ENCODE measurements around the gene APBA2. TPM values are rescaled to one million over a fixed set of nuclear protein-coding genes. Genes with fewer than 3 reads are reported as not detected.
A peak's percentile ranks its signal among the peaks of the same experiment; 100 is the strongest.

The APBA2 gene
- total and polyA plus RNA-seq, 2 of the 4 experiments (the other 2 are of a cell fraction) = 21.7 to 33.0 TPM

DNA sequence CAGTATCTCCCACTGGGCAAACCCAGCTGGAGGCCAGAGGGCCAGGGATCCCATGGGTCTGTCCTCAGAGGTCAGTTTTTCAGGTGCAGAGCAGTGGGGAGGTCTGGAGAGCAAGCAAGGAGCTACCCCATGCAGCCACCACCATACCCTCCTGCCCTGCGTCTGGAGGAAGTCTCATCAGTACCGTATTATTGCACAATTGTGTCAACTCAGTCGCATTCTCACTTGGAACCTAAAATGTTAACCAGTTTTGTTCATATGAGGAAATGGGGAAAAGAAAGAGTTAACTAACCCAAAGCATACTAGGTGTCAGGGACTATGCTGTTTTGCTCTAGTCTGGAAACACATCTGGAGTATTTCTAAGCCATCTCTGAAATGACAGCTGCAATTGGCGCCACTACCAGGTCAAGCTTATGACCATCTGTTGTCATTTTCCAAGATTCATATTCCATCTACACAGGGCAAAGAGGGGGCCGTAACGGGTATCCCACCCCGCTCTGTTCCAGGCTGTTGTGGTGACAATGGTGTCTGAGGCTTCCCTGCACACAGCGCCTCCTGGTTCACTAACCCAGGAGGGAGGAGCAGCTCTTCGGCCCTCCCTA, 16.9 kb upstream of the APBA2 start:
- no peak overlapping the region for H3K4ac ChIP-seq (ENCODE audit: low read depth, low read length)
- dilution Hi-C loops (cut with HindIII; ENCODE audit: low sequenced_read_pairs, unreplicated experiment) (no loop called here), intact Hi-C loops (cut with micrococcal nuclease) (no loop called here), in situ Hi-C loops (cut with MboI; ENCODE audit: low sequenced_read_pairs) (no loop called here)
- peaks cover 2% of the 10 kb centered on the region for H3K9me3 ChIP-seq (ENCODE audit: control insufficient read depth, insufficient read depth, low read length)
- ATAC-seq (ENCODE audit: low read depth) = no peak
- no peak overlapping the region for H2BK15ac ChIP-seq (ENCODE audit: low read depth, low read length)
- no peak overlapping the region for H3K4me3 ChIP-seq (ENCODE audit: insufficient read depth, low read depth, low read length)
- TF ChIP-seq CEBPB (IDR thresholded peaks at IDR 0.05; ENCODE audit: low read depth, low read length) (peak; percentile 47; the same call in 1 of the 2 replicates), FOS (IDR thresholded peaks at IDR 0.05; ENCODE audit: low read depth, low read length) (no peak)
- H3K4me1 ChIP-seq (ENCODE audit: control insufficient read depth, insufficient read depth, low read length) = no peaks in the 10 kb centered on the region; the same call in 1 of the 2 replicates
- no peak overlapping the region for H2AK5ac ChIP-seq (ENCODE audit: low read depth, low read length)
- no peak overlapping the region for H3K23ac ChIP-seq (ENCODE audit: low read depth, low read length)
- no peak overlapping the region for H4K8ac ChIP-seq (ENCODE audit: low read depth in 2 of 2, low read length in 2 of 2)
- H3K18ac ChIP-seq (ENCODE audit: low read depth, low read length) = no peak overlapping the region
- no peaks in the 10 kb centered on the region for H4K20me1 ChIP-seq (ENCODE audit: insufficient read depth, low read length)
- no peak overlapping the region for H3K9ac ChIP-seq (ENCODE audit: low read depth, low read length)
- no peak for DNase-seq
- H2AK9ac ChIP-seq (replicated peaks; ENCODE audit: low read depth, low read length, poor library complexity) = no peak overlapping the region
- H2BK20ac ChIP-seq (ENCODE audit: low read depth, low read length) = no peak overlapping the region
- H3K14ac ChIP-seq (replicated peaks; ENCODE audit: low read depth, low read length) = no peak overlapping the region
- no peak overlapping the region for H3K56ac ChIP-seq (ENCODE audit: extremely low read depth, insufficient read depth, low read length)
- H3K27me3 ChIP-seq (ENCODE audit: control insufficient read depth, insufficient read depth, low read length) = no peaks in the 10 kb centered on the region; the same call in 1 of the 2 replicates
- no peaks in the 10 kb centered on the region for H3K36me3 ChIP-seq (ENCODE audit: control insufficient read depth, insufficient read depth, low read length)
- ChIA-PET POLR2A (ENCODE audit: unreplicated experiment) (no interaction called here), CTCF (interaction anchor here (0.8 to 1.2 kb wide), 2 partner anchors 10 to 11 kb away, joined by 3 to 4 read pairs; no protein-coding TSS in a partner anchor)
- no peak overlapping the region for H4K5ac ChIP-seq (ENCODE audit: low read depth, low read length)
- no peak overlapping the region for H2BK5ac ChIP-seq (ENCODE audit: low read depth, low read length, poor library complexity, severe bottlenecking)
- H4K91ac ChIP-seq (ENCODE audit: insufficient read depth, low read depth, low read length) = no peak overlapping the region
- WGBS, 2 experiments (ENCODE audit: extremely low coverage in 2 of 2, insufficient read length in 1 of 2) = 31% methylated on average over 2 of the region's 9 CpGs; no CpG with 5 or more reads in 1 of the 2 experiments
- H3K27ac ChIP-seq (ENCODE audit: insufficient read depth, low read length) = no peak overlapping the region
- H2AFZ ChIP-seq (replicated peaks; ENCODE audit: low read length, poor library complexity) = no peak overlapping the region
- H3K9me1 ChIP-seq (ENCODE audit: insufficient read depth, low read length) = no peaks in the 10 kb centered on the region; the same call in 1 of the 2 replicates
- H3K79me1 ChIP-seq (ENCODE audit: low read depth in 1 of 2, low read length in 2 of 2) = no peaks in the 10 kb centered on the region
- no TSS peak for BruUV-seq (replicated peaks)
- no peak overlapping the region for H2BK120ac ChIP-seq (ENCODE audit: low read depth, low read length)
- H3K4me2 ChIP-seq (ENCODE audit: low read depth, low read length) = no peak overlapping the region
